Loucy (cell line): ENCODE measurements around the gene LMBR1.

Experiments used
- EZH2phosphoT487 ChIP-seq: fragments of 200-600 bp; IDR thresholded peaks from 2 replicates; pipeline ENCODE4 v1.6.1; 2018; ENCODE audit warnings: antibody characterized with exemption, mild to moderate bottlenecking, moderate library complexity, borderline replicate concordance
- TF ChIP-seq, protein P1 (sequence below): fragments of 200-600 bp; sonication (generic); conservative IDR thresholded peaks from 2 replicates; pipeline ENCODE4 v1.5.1; 2014; ENCODE audit warnings: mild to moderate bottlenecking, antibody characterized with exemption, low read length

DNA sequence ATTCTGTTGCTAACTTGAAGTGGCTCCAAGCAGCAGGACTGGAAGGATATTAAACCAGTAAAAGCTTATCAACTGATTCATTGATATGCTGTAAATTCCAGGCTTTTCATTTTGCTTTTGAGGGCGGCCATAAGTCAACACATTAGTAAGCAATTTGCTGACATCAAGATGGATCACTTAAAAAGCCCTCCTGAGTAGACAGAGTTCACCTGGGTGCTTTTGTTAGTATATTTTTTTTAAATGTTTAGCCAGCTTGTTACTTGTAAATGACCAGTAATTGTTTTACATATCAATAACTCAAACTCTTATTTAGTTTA, 225.9 kb downstream of the LMBR1 start:
- TF ChIP-seq, protein P1, sequence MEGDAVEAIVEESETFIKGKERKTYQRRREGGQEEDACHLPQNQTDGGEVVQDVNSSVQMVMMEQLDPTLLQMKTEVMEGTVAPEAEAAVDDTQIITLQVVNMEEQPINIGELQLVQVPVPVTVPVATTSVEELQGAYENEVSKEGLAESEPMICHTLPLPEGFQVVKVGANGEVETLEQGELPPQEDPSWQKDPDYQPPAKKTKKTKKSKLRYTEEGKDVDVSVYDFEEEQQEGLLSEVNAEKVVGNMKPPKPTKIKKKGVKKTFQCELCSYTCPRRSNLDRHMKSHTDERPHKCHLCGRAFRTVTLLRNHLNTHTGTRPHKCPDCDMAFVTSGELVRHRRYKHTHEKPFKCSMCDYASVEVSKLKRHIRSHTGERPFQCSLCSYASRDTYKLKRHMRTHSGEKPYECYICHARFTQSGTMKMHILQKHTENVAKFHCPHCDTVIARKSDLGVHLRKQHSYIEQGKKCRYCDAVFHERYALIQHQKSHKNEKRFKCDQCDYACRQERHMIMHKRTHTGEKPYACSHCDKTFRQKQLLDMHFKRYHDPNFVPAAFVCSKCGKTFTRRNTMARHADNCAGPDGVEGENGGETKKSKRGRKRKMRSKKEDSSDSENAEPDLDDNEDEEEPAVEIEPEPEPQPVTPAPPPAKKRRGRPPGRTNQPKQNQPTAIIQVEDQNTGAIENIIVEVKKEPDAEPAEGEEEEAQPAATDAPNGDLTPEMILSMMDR: no peak
- TF ChIP-seq EZH2phosphoT487: no peak
